GM12873 (cell line): ENCODE measurements around the gene ADGRV1.

ENCODE experiments used
- CTCF ChIP-seq: IDR thresholded peaks from 2 replicates; pipeline ENCODE4 v1.5.1; 2012; ENCODE audit warnings: low read depth, mild to moderate bottlenecking, moderate library complexity, low read length, control low read depth; ENCODE audit not compliant: insufficient read depth; ENCODE audit errors: missing control alignments

ADGRV1 gene

DNA sequence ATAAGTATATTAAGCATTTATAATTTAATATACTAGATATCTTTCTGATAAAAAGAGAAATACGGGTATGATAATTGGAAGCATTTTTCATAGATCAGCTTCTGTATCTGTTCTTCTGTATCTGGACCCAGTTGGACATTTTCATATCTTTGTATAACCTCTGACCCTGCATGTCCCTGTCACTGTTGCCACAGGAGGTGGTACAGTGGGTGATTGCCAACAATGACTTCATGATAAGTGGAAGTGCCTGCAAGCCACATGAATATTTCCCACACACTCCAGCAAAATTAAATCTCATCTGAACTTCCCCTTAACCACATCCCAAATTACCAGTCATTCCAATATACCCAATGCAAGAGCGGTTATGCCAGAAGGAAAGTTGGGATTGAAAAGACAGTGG is 448.1 kb downstream of the ADGRV1 start:
- TF ChIP-seq CTCF = no peak

DNA sequence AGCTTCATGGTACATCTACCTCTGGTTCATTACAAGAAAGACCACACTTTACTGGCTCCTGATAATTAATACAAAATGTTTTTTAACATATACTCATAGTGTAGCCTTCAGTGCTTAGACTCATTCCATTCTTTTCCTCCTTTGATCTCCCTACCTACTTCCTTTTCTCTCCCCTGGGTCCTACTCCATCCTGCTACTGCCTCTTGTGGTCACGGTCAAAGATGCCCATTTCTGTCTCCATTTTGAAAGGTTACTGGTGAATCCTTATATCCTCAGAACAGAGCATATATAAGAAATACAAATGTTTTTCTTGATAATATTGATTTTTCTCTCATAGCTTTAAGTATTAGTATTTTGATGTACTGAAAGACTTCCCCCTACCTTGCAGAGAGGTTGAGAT is 448.7 kb downstream of the ADGRV1 start:
- TF ChIP-seq CTCF = no peak

DNA sequence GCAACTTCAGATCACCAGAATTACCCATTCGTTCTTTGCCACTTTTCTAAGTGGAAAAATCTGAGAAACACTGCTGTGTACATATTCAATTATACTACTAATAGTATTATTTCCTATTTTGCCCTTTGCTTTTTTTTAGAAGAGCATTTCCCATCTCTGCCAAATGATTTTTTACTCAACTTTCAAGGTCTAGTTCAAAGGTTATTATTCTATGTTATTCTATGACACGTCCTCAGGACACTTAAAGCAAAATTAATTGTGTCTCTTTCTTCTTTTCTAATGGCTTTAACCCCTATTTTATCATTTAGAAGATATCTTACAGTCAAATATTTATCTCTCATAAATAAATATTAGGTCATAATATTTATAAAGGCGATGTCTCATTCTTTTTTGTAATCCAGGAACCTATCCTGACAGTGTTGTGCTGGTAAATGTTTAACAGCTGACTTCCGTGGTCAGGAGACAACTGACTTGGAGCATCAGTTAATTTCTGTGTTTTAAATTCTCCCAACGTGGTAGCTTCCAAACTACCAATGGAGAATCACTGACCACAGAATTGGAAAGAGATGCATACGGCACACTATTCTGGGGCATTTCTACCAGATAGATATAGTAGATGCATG is 449.3 kb downstream of the ADGRV1 start:
- no peak for TF ChIP-seq CTCF

GRCh38 chr5:91010090-91010489 is 451.5 kb downstream of the ADGRV1 start:
- TF ChIP-seq CTCF = no peak

DNA sequence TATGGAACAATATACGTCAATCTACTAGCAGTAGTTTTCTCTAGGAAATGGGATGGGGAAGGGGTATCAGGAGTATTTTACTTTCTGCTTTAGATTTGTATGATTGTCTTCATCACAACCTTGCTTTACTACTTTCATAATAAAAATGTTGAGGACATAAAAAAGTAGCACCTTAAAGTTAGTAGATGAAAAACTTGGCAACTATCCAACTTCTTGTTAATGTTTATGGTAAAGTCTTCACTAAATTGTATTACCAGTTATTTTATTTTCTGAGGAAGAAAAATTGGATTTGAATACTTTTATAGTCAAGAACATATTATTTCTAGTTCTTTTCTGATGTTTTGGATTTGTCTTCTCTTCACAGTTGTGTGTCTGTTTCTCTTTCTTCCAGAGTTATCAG is 452.4 kb downstream of the ADGRV1 start:
- no peak for TF ChIP-seq CTCF

GRCh38 chr5:91016322-91016721 is 457.7 kb downstream of the ADGRV1 start:
- TF ChIP-seq CTCF = no peak

GRCh38 chr5:91016954-91017700 is 458.5 kb downstream of the ADGRV1 start:
- no peak for TF ChIP-seq CTCF
